ENCODE results near the gene ARAP2.

The ARAP2 gene

DNA sequence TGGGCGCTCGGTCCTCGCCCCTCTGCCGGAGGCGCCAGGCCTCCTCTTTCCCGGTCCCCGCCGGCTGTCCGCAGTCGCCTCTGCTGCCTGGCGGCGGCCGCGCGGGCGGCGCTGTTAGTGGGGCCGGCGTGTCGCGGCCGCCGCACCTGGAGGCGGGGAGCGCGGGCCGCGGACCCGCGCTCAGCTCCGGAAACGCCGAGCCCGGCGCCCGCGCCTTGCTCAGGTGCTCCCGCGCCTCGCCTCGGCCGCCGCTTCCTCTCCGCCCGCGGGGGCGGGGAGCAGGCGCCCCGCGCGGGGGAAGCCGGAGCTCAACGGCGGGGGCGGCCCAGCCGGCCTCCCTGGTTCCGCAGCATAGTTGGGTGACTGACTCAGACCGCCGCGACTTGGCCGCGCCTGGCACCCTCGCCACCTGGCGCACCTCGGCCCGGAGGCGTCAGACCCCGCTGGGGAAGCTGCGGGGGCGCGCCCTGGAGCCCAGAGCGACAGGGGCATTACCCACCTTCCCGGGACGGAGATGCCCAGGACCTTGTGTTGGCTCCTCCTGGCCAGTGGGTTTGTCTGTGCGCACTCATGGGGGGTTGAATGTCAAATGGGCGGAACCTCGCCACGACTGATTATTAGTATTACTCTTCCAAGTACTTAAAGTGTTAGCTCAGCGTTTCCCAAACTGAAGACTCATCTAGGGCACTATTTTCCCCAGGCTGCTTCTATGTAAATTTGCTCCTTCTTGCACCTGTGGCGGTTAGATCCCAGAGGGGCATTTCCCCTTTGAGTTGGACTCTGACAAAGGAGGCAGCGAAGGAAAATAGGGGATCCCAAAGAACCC, at the start of gene ARAP2:
Gene ARAP2 (minus strand): TSS at position 258 of the 826 bp plus-strand sequence. CDS start 15,028 bp downstream, outside the sequence.
- Histone ChIP-seq H3K4me2 (ENCODE audit: insufficient read depth, low read length) (peak within 1 kb of the TSS; percentile 80), H3K79me2 (ENCODE audit: insufficient read depth, low read length) (peaks cover 52% of the 10 kb centered on the region), H3K9ac (ENCODE audit: low read depth, low read length) (peak within 1 kb of the TSS; percentile 96), H3K27me3 (ENCODE audit: insufficient read depth, low read length, poor library complexity) (no peaks in the 10 kb centered on the region), H3K27ac (ENCODE audit: low read length) (peak within 1 kb of the TSS; percentile 95), H4K20me1 (ENCODE audit: insufficient read depth, low read length) (no peaks in the 10 kb centered on the region), H3K4me3 (ENCODE audit: low read depth in 1 of 2, low read length in 2 of 2) (peak within 1 kb of the TSS; percentile 77 to 92), H3K4me1 (ENCODE audit: insufficient read depth, low read length) (peaks cover 32% of the 10 kb centered on the region), H3K9me3 (ENCODE audit: insufficient read depth, low read length, severe bottlenecking) (no peaks in the 10 kb centered on the region), H2AFZ (ENCODE audit: low read depth, low read length) (peak within 1 kb of the TSS; percentile 98), H3K36me3 (ENCODE audit: insufficient read depth, low read length) (peaks cover 5% of the 10 kb centered on the region; the same call in 1 of the 2 replicates)
- TF ChIP-seq, protein P1, sequence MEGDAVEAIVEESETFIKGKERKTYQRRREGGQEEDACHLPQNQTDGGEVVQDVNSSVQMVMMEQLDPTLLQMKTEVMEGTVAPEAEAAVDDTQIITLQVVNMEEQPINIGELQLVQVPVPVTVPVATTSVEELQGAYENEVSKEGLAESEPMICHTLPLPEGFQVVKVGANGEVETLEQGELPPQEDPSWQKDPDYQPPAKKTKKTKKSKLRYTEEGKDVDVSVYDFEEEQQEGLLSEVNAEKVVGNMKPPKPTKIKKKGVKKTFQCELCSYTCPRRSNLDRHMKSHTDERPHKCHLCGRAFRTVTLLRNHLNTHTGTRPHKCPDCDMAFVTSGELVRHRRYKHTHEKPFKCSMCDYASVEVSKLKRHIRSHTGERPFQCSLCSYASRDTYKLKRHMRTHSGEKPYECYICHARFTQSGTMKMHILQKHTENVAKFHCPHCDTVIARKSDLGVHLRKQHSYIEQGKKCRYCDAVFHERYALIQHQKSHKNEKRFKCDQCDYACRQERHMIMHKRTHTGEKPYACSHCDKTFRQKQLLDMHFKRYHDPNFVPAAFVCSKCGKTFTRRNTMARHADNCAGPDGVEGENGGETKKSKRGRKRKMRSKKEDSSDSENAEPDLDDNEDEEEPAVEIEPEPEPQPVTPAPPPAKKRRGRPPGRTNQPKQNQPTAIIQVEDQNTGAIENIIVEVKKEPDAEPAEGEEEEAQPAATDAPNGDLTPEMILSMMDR (IDR thresholded peaks at IDR 0.05; ENCODE audit: borderline replicate concordance, extremely low read depth, low read length, poor library complexity, severe bottlenecking): peak; percentile 24
- TF ChIP-seq EZH2 (IDR thresholded peaks at IDR 0.05; ENCODE audit: borderline replicate concordance, low read depth, low read length, severe bottlenecking): no peak
- DNase-seq (peak; percentile 76), ATAC-seq (ENCODE audit: insufficient read depth, low read depth) (peak; percentile 69)

DNA sequence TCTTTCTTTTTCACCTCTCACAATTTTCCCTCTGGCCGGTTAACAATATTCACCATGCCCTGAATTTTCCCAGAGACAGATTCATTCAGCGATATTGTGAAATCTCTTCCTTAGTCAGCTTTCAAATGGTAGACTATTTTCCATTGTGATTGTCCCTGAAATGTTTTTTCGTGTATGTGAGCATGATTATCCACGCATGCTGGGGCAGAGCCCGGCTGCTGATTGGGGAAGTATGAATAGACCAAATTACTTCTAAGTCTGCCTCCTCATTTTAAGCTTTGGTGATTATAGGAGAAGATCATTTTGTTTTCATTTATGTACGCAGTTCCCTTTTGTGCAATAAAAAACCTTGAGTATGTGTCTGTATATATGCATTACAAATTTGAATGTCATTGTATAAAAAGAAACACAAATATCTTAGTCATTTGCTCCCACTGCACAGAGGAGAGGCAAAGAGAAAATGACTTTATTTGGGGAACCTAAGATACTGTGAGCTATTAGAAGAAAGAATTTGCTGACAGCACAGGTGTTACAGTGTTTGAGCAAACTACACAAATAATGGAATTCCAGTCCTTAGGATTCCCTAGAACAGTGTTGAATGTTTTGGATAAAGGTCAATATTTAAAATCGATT, 48.4 kb upstream of the ARAP2 start:
- H3K4me2 ChIP-seq (ENCODE audit: insufficient read depth, low read length): no peak overlapping the region
- no peak for ATAC-seq (ENCODE audit: insufficient read depth, low read depth)
- TF ChIP-seq EZH2 (IDR thresholded peaks at IDR 0.05; ENCODE audit: borderline replicate concordance, low read depth, low read length, severe bottlenecking): no peak
- TF ChIP-seq, protein P1 (IDR thresholded peaks at IDR 0.05; ENCODE audit: borderline replicate concordance, extremely low read depth, low read length, poor library complexity, severe bottlenecking): no peak
- H3K27ac ChIP-seq (ENCODE audit: low read length): no peak overlapping the region
- H3K27me3 ChIP-seq (ENCODE audit: insufficient read depth, low read length, poor library complexity): no peaks in the 10 kb centered on the region
- H4K20me1 ChIP-seq (ENCODE audit: insufficient read depth, low read length): no peaks in the 10 kb centered on the region
- H3K9me3 ChIP-seq (ENCODE audit: insufficient read depth, low read length, severe bottlenecking): no peaks in the 10 kb centered on the region
- H3K4me1 ChIP-seq (ENCODE audit: insufficient read depth, low read length): no peaks in the 10 kb centered on the region
- DNase-seq: no peak
- no peaks in the 10 kb centered on the region for H3K79me2 ChIP-seq (ENCODE audit: insufficient read depth, low read length)
- H2AFZ ChIP-seq (ENCODE audit: low read depth, low read length): peak overlapping the region; percentile 7; the same call in 1 of the 2 replicates
- no peaks in the 10 kb centered on the region for H3K36me3 ChIP-seq (ENCODE audit: insufficient read depth, low read length)
- no peak overlapping the region for H3K9ac ChIP-seq (ENCODE audit: low read depth, low read length)
- no peak overlapping the region for H3K4me3 ChIP-seq (ENCODE audit: low read depth in 1 of 2, low read length in 2 of 2)

- H3K9me3 ChIP-seq (ENCODE audit: insufficient read depth, low read length, severe bottlenecking): no peaks in the 10 kb centered on the region
- no peaks in the 10 kb centered on the region for H3K27me3 ChIP-seq (ENCODE audit: insufficient read depth, low read length, poor library complexity)
- ATAC-seq (ENCODE audit: insufficient read depth, low read depth) (no peak), DNase-seq (no peak)
- peaks cover 10% of the 10 kb centered on the region for H3K4me1 ChIP-seq (ENCODE audit: insufficient read depth, low read length)
- no peaks in the 10 kb centered on the region for H4K20me1 ChIP-seq (ENCODE audit: insufficient read depth, low read length)
- no peak overlapping the region for H2AFZ ChIP-seq (ENCODE audit: low read depth, low read length)
- no peak overlapping the region for H3K4me3 ChIP-seq (ENCODE audit: low read depth in 1 of 2, low read length in 2 of 2)
- H3K79me2 ChIP-seq (ENCODE audit: insufficient read depth, low read length): no peaks in the 10 kb centered on the region
- H3K36me3 ChIP-seq (ENCODE audit: insufficient read depth, low read length): no peaks in the 10 kb centered on the region
- no peak overlapping the region for H3K27ac ChIP-seq (ENCODE audit: low read length)
- no peak overlapping the region for H3K9ac ChIP-seq (ENCODE audit: low read depth, low read length)
- TF ChIP-seq, protein P1 (IDR thresholded peaks at IDR 0.05; ENCODE audit: borderline replicate concordance, extremely low read depth, low read length, poor library complexity, severe bottlenecking): no peak
- TF ChIP-seq EZH2 (IDR thresholded peaks at IDR 0.05; ENCODE audit: borderline replicate concordance, low read depth, low read length, severe bottlenecking): no peak
- no peak overlapping the region for H3K4me2 ChIP-seq (ENCODE audit: insufficient read depth, low read length)
Observed at GRCh38 chr4:36290641-36291040, 46.3 kb upstream of the ARAP2 start.

All from DND-41 (cell line).